Neural cell (in vitro differentiated cells): Measurements from ENCODE around the gene EDIL3. TPM values are rescaled to one million over a fixed set of nuclear protein-coding genes. Genes with fewer than 3 reads are reported as not detected.

Experiments
- H2AFZ ChIP-seq: fragments of 200-600, 300-800 bp; sonication (generic), shearing (Covaris generic); 2 replicates; pipeline ENCODE4 v1.6.0; 2014; ENCODE audit warnings: low read depth, mild to moderate bottlenecking, antibody characterized with exemption, low read length, moderate library complexity
- H3F3A ChIP-seq: fragments of 200-600 bp; shearing (Covaris generic); 2 replicates; pipeline ENCODE4 v1.6.1; 2016; ENCODE audit warnings: mild to moderate bottlenecking, moderate library complexity, mixed read lengths, antibody characterized with exemption, low read length; ENCODE audit not compliant: insufficient read depth, poor library complexity, severe bottlenecking
- H3K27ac ChIP-seq: fragments of 200-600, 300-800 bp; sonication (generic), shearing (Covaris generic); 2 replicates; pipeline ENCODE4 v1.5.1; 2014; ENCODE audit warnings: mild to moderate bottlenecking, low read length, moderate library complexity
- H3K27me3 ChIP-seq: fragments of 300-800, 200-600 bp; sonication (generic), shearing (Covaris generic); 2 replicates; pipeline ENCODE4 v1.6.0; 2014; ENCODE audit warnings: mild to moderate bottlenecking, low read depth, low read length, moderate library complexity; ENCODE audit not compliant: insufficient read depth
- H3K36me3 ChIP-seq: fragments of 300-800, 200-600 bp; sonication (generic), shearing (Covaris generic); 2 replicates; pipeline ENCODE4 v1.5.1; 2014; ENCODE audit warnings: mild to moderate bottlenecking, antibody characterized with exemption, low read length, moderate library complexity; ENCODE audit not compliant: insufficient read depth
- H3K4me2 ChIP-seq: fragments of 300-800, 200-600 bp; sonication (generic), shearing (Covaris generic); 2 replicates; pipeline ENCODE4 v1.6.0; 2014; ENCODE audit warnings: mild to moderate bottlenecking, low read length
- H3K4me3 ChIP-seq: fragments of 300-800, 200-600 bp; sonication (generic), shearing (Covaris generic); 2 replicates; pipeline ENCODE4 v1.5.1; 2014; ENCODE audit warnings: mild to moderate bottlenecking, low read length, moderate library complexity
- H3K79me2 ChIP-seq: fragments of 200-600 bp; shearing (Covaris generic); replicated peaks from 2 replicates; pipeline ENCODE4 v1.6.0; 2014; ENCODE audit warnings: mild to moderate bottlenecking, low read length, moderate library complexity; ENCODE audit not compliant: insufficient read depth
- H3K9ac ChIP-seq: fragments of 300-800, 200-600 bp; sonication (generic), shearing (Covaris generic); 2 replicates; pipeline ENCODE4 v1.6.1; 2016; ENCODE audit warnings: mild to moderate bottlenecking, low read length, mixed read lengths
- H3K9me2 ChIP-seq: fragments of 200-600 bp; shearing (Covaris generic); 2 replicates; pipeline ENCODE4 v1.6.1; 2016; ENCODE audit warnings: mild to moderate bottlenecking, low read length, mixed read lengths; ENCODE audit not compliant: insufficient read depth
- H3K9me3 ChIP-seq: fragments of 200-600, 300-800 bp; sonication (generic), shearing (Covaris generic); 2 replicates; pipeline ENCODE4 v1.6.1; 2016; ENCODE audit warnings: mild to moderate bottlenecking, mixed run types, low read length, moderate library complexity, mixed read lengths
- H4K20me1 ChIP-seq: fragments of 200-600 bp; shearing (Covaris generic); 2 replicates; pipeline ENCODE4 v1.6.1; 2016; ENCODE audit warnings: mild to moderate bottlenecking, mixed run types; ENCODE audit not compliant: insufficient read depth
- CTCF ChIP-seq: fragments of 450-650 bp; IDR thresholded peaks from 2 replicates; pipeline ENCODE4 v1.5.1; 2014; ENCODE audit warnings: antibody characterized with exemption, mild to moderate bottlenecking, moderate library complexity; ENCODE audit not compliant: poor library complexity, severe bottlenecking
- EP300 ChIP-seq: fragments of 450-650 bp; conservative IDR thresholded peaks from 2 replicates; pipeline ENCODE4 v1.6.1; 2014; ENCODE audit warnings: antibody characterized with exemption, mild to moderate bottlenecking, moderate library complexity; ENCODE audit not compliant: poor library complexity, severe bottlenecking
- EZH2 ChIP-seq: fragments of 200-600, 300-800 bp; shearing (Covaris generic), sonication (generic); IDR thresholded peaks from 2 replicates; pipeline ENCODE4 v1.6.1; 2014; ENCODE audit warnings: antibody characterized with exemption, low read length, borderline replicate concordance, mild to moderate bottlenecking; ENCODE audit not compliant: insufficient read depth, poor library complexity, severe bottlenecking
- MXI1 ChIP-seq: fragments of 450-650 bp; conservative IDR thresholded peaks from 2 replicates; pipeline ENCODE4 v1.6.1; 2014; ENCODE audit warnings: antibody characterized with exemption, mild to moderate bottlenecking; ENCODE audit not compliant: poor library complexity, severe bottlenecking
- POLR2AphosphoS5 ChIP-seq: IDR thresholded peaks from 2 replicates; pipeline ENCODE4 v1.6.1; 2012
- RAD21 ChIP-seq: fragments of 450-650 bp; conservative IDR thresholded peaks from 2 replicates; pipeline ENCODE4 v1.6.1; 2014; ENCODE audit warnings: antibody characterized with exemption, mild to moderate bottlenecking, moderate library complexity
- REST ChIP-seq: IDR thresholded peaks from 2 replicates; pipeline ENCODE4 v1.6.1; 2012; ENCODE audit warnings: borderline replicate concordance
- SMC3 ChIP-seq: fragments of 450-650 bp; conservative IDR thresholded peaks from 2 replicates; pipeline ENCODE4 v1.6.1; 2014; ENCODE audit warnings: antibody characterized with exemption, mild to moderate bottlenecking, moderate library complexity; ENCODE audit not compliant: poor library complexity
- TAF1 ChIP-seq: IDR thresholded peaks from 2 replicates; pipeline ENCODE4 v1.6.1; 2012; ENCODE audit warnings: low read depth
- polyA plus RNA-seq: library from polyadenylated mRNA; depleted of rRNA; stranded (reverse); fragments of >200 nt; gene quantifications from 2 replicates; pipeline ENCODE4 v1.2.3, GENCODE V29; 2014

EDIL3 gene
- polyA plus RNA-seq, 1 donor from 2014 or later = 6.1 TPM

GRCh38 chr5:84069608-84070179 lies 315.0 kb downstream of the EDIL3 start:
- H3F3A ChIP-seq = no peaks in the 10 kb centered on the region
- no peaks in the 10 kb centered on the region for H3K9me2 ChIP-seq
- H3K4me2 ChIP-seq = no peak overlapping the region
- no peaks in the 10 kb centered on the region for H3K36me3 ChIP-seq
- H3K27ac ChIP-seq = no peak overlapping the region
- no peaks in the 10 kb centered on the region for H3K27me3 ChIP-seq
- TF ChIP-seq MXI1 (no peak), CTCF (no peak), REST (no peak), EZH2 (no peak), SMC3 (no peak), RAD21 (no peak), TAF1 (no peak), POLR2AphosphoS5 (no peak), EP300 (no peak)
- H3K79me2 ChIP-seq = no peaks in the 10 kb centered on the region
- H4K20me1 ChIP-seq = no peaks in the 10 kb centered on the region
- no peak overlapping the region for H3K9ac ChIP-seq
- no peak overlapping the region for H3K4me3 ChIP-seq
- no peaks in the 10 kb centered on the region for H3K9me3 ChIP-seq
- no peak overlapping the region for H2AFZ ChIP-seq

- Histone ChIP-seq H3K9me2 (no peaks in the 10 kb centered on the region), H3K79me2 (no peaks in the 10 kb centered on the region), H3K27ac (no peak overlapping the region), H3K36me3 (no peaks in the 10 kb centered on the region), H3K9ac (no peak overlapping the region), H3F3A (no peaks in the 10 kb centered on the region), H3K4me2 (no peak overlapping the region), H3K9me3 (no peaks in the 10 kb centered on the region), H3K4me3 (no peak overlapping the region), H4K20me1 (no peaks in the 10 kb centered on the region), H3K27me3 (no peaks in the 10 kb centered on the region), H2AFZ (no peak overlapping the region)
- TF ChIP-seq SMC3 (no peak), CTCF (no peak), EZH2 (no peak), RAD21 (no peak), EP300 (no peak), MXI1 (no peak), POLR2AphosphoS5 (no peak), TAF1 (no peak), REST (no peak)
These were observed 321.6 kb downstream of the EDIL3 start for GRCh38 chr5:84063041-84063440.
